Left renal cortex interstitium (tissue), 4 donors: ENCODE results near the gene AKR1C4. TPM values are rescaled to one million over a fixed set of nuclear protein-coding genes. Genes with fewer than 3 reads are reported as not detected.
"Not testable (repeated sequence)": the region's sequence is repeated elsewhere in the genome, so short reads cannot be mapped to it uniquely, and the experiment has no call there.

Source experiments
- DNase-seq, 4 donors: peaks; one replicate each; pipeline ENCODE4 v3.0.0-alpha.2; 2013; ENCODE audit warnings: low read depth in 4 of 4, low spot score in 2 of 4, missing footprints in 1 of 4
- polyA plus RNA-seq, 4 donors: library from polyadenylated mRNA; unstranded; fragments of 120-200 nt; gene quantifications; one replicate each; pipeline ENCODE4 v1.2.1, GENCODE V29; 2013; ENCODE audit not compliant: insufficient read length in 4 of 4

The AKR1C4 gene
- polyA plus RNA-seq, 4 donors: not detected

DNA sequence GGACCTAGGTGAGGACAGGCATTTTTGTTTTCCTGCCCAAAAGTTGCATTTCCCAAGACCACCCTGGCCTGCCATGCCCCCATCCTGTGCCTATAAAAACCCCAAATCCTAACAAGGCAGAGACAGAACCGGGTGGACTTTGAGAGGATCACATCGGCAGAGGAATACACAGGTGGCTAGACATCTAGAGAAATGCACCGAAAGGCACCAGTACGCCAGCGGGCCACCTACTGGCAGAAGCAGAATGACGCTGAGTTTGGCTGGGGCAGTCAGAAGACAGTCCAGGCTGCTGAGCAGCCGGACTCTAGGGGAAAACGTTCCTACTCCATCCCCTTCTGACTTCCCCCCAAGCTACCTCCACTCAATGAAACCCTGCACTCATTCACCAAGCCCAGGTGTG, 2.8 kb downstream of the AKR1C4 start:
- no peak for DNase-seq

GRCh38 chr10:5206799-5207198, 10.2 kb downstream of the AKR1C4 start:
- DNase-seq: no peak

- not testable (repeated sequence) for DNase-seq
These were observed 13.1 kb downstream of the AKR1C4 start for GRCh38 chr10:5209776-5210175.

GRCh38 chr10:5210261-5210660, 13.6 kb downstream of the AKR1C4 start:
- DNase-seq: not testable (repeated sequence)

- DNase-seq: no peak
These were observed 15.3 kb downstream of the AKR1C4 start for GRCh38 chr10:5211696-5212536.

GRCh38 chr10:5216801-5217200, 20.2 kb downstream of the AKR1C4 start:
- no peak for DNase-seq

GRCh38 chr10:5219262-5219661, 22.6 kb downstream of the AKR1C4 start:
- DNase-seq: no peak

GRCh38 chr10:5222942-5223341, 26.3 kb downstream of the AKR1C4 start:
- not testable (repeated sequence) for DNase-seq

DNA sequence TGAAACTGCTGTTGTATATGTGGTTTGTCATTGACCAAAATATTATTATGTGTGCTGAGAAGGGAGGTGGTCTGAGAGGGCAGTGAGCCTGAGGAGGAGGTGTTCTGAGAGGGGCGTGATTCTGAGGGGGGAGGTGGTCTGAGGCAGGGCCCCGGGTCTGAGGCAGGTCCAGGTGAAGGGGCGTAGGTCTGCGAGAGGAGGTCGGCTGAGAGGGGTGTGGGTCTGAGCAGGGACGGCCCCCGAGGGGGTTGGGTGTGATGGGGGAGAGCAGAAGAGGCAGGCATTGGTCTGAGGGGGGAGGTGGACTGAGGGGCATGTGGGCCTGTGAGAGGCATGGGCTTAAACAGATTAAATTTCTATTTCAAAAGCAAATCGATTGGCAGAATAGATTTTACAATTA, 32.4 kb downstream of the AKR1C4 start:
- no peak for DNase-seq

DNA sequence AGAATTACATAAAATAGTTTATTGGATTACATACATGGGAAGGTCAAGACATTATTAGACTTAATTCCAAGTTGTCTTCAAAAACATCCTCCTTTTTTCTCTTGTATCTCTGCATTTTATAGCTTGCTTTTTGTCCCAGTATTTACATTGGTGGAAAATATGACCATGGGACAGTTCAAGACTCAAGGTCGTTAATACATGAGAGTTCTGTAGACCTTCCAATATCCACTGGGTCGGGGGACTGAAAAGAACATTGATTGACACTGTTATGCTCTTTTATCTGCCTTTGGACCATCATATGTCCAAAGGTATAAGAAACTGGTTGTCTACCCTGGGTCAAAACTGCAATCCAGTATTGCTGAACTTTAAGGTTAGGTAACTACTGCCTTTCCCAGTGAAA, 36.7 kb downstream of the AKR1C4 start:
- no peak for DNase-seq

- no peak for DNase-seq
These were observed 37.6 kb downstream of the AKR1C4 start for GRCh38 chr10:5234106-5234860.

DNA sequence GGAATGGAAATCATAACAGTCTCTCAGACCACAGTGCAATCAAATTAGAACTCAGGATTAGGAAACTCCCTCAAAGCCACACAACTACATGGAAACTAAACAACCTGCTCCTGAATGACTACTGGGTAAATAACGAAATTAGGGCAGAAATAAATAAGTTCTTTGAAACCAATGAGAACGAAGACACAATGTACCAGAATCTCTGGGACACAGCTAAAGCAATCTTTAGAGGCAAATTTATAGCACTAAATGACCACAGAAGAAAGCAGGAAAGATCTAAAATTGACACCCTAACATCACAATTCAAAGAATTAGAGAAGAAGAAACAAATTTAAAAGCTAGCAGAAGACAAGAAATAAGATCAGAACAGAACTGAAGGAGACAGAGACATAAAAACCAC, 40.9 kb downstream of the AKR1C4 start:
- DNase-seq: not testable (repeated sequence)

- no peak for DNase-seq
These were observed 45.9 kb downstream of the AKR1C4 start for GRCh38 chr10:5242585-5242984.

GRCh38 chr10:5243521-5243987, 46.9 kb downstream of the AKR1C4 start:
- DNase-seq: no peak

- no peak for DNase-seq
These were observed 55.8 kb downstream of the AKR1C4 start for GRCh38 chr10:5252177-5253037.

DNA sequence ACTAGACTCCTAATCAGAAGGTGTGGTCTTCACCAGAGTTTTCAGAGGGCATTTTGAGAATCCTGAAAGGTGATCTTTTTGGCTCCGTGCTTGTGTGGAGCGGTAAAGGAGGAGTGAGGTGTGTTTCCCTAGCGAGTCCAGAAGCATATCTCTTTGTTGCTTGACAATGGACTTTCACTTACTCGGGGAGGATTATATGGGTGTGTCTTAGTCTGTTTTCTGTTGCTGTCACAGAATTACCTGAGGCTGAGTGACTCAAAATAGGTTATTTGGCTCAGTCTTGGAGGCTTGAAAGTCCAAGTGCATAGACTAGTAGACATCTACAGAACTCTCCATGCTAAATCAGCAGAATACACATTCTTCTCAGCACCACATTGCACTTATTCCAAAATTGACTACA, 57.9 kb downstream of the AKR1C4 start:
- DNase-seq: no peak

GRCh38 chr10:5257768-5258167, 61.1 kb downstream of the AKR1C4 start:
- not testable (repeated sequence) for DNase-seq

DNA sequence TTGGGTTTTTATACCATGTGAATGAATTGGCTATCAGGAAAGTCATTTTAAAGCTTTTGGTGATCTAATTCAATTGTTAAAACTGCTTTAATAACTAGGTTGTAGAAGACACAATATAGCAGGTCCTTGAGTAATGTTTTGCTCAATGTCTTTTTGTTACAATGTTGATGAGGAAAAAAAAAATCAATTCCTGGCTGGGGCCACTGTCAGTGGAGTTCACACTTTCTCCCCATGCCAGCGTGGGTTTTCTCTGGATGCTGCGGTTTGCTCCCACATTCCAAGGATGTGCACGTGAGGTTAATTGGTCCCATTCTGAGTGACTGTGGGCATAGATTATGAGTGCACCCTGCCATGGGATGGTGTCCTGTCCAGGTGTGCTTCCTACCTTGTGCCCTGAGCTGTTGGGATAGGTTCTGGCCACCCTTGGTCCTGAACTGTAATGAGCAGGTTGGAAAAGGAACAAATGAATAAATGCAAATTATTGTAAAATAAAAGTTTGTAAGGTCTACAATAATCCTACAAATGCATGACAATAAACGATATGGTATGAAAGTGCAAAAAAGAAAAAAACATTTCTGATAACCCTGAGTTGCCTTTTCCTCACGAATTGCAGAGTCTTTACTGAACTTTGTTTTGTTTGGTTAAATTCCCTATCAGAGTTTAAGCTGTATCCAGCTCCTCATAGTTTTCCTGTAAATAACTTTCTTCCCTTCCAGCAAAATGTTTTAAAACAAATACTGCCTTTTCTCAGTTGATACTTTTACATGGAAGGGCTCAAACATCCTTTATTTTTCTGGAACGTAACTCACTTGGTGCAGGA, 62.7 kb downstream of the AKR1C4 start:
- no peak for DNase-seq

DNA sequence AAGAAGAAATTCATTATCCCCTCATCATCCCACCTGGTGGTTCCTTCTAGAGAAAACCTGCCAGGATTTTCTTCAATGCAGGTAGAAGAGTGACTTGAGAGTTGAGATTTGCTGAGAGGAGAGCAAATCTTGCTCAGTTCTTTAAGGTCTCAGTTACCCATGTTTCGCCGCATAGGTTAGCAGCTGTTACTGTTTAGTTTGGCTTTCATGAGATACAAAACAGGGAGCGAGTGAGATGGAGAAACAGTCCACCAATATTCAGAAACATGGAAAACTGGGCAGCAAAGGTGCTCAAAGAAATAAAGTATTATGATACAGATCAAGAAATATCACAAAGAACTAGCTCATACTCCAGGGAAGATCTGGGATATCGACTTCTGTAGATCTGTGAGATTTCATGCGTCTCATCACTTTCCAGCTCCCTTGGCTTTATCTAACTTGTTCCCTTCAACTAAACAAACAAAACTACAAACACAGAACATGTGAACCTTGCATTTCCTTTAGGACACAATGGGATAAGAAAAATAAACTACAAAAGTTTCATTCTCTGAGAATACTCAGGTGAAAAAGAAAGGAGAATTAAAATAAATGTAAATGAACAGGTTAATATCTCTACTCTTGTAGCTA, 63.4 kb downstream of the AKR1C4 start:
- DNase-seq: no peak

GRCh38 chr10:5260828-5261227, 64.2 kb downstream of the AKR1C4 start:
- DNase-seq: no peak
